ENCODE data around the gene ANKMY1.

Gene ANKMY1

DNA sequence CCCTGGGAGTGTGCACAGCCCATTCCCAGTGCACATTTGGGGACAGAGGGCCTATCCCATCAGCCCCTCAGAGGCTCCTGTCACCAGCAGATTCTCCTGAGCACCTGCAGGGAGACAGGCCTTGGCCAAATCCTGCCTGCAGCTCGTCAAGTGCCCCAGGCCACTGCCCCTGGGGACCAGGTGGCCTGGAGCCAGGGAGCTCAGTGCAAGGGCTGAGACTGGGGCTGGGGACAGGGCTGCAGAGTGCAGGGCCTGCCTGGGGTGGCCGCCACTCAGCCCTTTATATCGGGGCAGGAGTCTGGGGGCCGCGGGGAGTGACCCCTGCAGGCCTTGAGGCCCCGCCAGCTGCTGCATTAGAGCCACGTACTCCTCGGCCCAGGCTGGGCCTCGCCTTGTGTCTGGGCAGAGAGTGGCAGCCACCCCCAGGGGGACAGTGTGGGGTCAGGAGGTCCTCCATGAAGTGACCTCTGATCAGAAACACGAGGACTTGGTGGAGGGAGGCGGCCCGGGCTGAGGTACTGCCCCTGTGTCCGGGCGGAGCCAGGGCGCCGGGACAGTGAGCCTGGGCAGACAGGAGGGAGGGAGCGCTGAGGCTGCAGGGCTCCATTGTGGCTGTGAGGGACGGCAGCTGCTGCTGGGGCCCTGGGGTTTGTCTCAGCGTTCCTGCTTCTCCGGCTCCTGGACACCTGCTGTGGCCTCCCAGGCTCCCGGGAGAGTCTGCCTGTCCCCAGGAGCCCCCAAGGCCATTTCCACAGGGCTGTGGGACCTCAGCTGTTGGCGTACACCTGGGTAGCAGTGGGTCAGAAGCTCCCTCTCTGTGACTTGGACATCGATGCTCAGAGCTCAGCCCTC is 98.2 kb downstream of the ANKMY1 start:
- DNase-seq (ENCODE audit: low spot score): no peak

GRCh38 chr2:240458900-240459391 is 98.8 kb downstream of the ANKMY1 start:
- no peak for DNase-seq (ENCODE audit: low spot score)

DNA sequence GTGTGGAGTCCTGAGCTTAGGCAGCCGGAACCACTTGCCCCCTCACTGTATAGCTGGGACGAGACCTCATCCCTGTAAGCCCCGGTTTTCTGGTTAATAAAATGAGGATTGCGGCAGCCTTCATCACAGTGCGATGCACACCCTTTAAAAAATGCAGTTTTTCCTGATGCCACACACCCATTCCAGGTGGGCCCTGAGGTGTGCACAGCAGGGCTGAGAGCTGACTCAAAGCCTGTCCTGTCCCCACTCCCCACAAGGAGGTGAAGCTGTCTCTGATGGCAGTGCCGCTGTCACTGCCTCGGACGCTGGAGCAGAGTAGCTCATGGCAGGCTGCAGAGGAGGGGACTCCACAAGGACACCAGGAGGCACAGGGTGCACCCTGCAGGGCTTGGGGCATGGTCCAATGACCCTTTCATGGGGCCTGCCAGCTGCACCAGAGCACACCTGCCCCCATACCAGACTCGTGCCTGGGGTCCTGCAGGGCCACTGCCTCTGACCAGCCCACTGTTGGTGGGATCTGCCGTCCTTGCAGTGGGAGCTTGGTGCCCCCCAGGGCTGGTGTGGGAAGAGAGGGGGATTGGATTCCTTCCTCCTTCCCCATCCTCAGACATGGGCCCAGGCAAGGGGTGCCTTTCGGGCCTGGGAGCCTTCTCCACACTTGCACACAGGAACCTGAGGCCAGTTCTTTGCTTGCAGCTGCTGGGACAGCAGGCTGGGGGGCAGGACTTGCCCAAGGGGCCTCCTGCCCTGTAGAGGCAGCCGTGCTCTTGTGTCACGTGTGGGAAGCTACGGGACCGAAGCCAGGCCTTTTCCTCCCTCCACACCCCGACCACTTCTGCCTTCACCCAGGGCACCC is 99.5 kb downstream of the ANKMY1 start:
- no peak for DNase-seq (ENCODE audit: low spot score)

DNA sequence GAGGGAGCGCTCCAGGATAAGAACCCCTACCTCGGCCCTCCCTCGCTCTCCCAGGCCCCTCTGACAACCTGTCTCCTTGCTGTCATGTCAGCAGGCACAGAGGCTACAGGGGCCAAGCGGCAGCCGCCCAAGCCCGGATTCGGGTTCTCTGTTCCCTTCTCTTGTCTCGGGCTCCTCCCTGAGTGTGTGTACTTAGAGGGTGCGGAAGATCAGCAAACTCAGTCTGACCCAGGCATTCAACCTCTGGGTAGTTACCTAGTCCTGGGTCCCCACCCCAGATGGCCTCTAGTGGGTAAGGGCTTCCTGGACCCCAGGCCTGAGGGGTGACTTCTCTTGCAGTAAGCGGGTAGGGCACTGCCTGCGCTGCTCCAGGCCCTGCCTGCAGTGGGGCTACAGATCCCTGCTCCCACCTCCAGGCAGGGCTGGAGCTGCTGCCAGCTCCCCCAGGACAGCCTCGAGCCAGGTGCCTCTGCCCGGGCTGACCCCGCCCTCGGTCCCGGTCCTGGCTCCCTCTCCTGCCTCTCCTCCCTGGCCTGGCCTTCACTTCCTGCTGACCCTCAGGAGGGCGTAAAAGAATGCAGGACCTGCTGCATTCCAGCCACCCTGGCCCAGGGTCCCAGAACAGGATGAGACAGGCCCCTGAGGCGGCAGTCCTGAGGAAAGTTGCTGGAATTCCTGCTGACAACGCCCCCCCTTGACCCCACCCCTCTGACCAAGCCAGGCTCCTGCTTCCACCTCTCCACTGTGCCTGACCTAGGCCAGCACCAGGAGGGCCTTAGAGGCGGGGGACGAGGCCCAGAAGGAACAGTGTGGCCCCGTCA is 100.4 kb downstream of the ANKMY1 start:
- DNase-seq (ENCODE audit: low spot score): no peak

DNA sequence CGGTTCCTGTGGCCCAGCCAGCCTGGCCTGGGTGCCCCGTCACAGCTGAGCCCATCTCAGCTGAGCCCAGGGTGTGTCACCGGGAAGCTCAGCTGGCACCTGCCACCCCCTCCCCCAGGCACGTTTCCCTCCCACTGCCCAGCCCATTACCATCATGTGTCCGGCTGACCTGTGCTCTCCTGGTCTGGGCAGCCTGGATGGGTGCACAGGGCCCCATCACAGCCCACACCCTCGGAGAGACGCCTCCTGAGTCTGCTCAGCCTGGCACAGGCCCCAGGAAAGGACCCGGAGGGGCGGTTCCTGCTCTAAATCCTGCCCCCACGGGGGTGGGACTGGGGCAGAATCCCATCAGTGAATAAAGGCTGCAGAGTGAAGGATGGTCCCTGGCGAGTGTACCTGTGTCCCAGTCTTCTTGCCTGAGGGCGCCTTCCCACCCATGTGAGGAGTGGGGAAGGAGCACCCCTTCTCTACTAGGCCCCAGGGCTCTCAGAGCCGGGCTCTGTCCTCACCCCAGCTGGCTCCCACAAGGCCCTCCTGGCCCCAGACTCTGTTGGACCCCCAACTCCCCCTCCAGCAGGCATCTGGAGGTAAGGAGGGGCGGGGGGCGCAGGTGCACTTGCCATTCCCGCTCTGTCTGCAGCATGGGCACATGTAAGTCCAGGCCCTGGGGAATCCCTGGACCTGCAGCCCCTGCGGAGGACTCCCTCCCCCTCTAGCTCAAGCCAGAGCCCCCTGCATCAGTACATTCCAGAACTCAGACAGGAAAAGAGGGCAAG is 101.2 kb downstream of the ANKMY1 start:
- no peak for DNase-seq (ENCODE audit: low spot score)

DNA sequence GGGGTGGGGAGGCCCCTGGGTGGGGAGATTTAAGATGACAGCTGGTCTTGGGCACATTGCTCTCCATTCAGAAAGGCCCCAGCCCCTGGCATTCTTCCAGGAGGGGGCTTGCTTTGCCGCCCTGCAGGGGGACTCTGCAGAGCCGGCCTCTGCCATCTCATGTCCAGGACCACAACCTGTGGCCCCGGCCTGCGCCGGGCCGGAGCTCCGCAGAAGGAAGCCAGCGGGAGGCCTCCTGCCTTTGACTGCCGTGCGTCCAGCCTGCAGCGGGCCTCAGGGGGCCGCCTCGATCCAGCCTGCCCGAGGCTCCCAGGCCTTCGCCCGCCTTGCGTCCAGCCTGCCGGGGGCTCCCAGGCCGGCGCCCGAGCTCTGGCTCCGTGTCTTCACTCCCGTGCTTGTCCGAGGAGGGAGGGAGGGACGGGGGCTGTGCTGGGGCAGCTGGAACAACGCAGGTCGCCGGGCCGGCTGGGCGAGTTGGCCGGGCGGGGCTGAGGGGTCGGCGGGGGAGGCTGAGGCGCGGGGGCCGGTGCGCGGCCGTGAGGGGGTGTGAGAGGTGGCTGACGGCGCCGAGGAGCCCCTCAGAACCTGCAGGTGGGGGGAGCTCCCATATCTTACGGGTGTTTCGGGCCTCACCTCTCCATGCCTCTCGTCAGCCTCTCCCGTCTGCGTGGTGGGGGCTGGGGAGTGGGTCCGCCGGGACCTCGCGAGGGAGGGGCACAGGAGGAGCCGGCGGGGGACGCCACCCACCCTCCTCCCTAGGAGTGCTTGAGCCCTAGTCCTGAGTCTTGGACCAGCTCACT is 101.9 kb downstream of the ANKMY1 start:
- no peak for DNase-seq (ENCODE audit: low spot score)

DNA sequence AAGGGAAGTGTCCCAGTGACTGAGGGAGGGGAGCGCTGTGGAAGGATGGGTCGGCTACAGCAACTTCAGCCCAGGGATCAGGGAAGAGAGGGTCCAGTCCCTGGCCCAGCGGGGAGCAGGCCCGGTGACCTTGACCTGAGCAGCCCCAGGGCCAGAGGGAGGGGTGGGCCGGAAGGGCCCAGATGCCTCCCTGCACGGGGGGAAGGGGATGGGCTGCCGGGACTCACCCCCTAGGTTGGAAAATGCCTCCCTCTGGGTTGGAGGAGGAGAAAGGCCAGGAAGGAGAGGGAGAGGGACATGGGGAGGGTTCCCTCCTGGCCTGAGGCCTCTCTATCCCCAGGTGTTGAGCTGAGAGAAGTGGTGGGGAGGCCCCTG is 102.5 kb downstream of the ANKMY1 start:
- DNase-seq (ENCODE audit: low spot score): no peak

DNA sequence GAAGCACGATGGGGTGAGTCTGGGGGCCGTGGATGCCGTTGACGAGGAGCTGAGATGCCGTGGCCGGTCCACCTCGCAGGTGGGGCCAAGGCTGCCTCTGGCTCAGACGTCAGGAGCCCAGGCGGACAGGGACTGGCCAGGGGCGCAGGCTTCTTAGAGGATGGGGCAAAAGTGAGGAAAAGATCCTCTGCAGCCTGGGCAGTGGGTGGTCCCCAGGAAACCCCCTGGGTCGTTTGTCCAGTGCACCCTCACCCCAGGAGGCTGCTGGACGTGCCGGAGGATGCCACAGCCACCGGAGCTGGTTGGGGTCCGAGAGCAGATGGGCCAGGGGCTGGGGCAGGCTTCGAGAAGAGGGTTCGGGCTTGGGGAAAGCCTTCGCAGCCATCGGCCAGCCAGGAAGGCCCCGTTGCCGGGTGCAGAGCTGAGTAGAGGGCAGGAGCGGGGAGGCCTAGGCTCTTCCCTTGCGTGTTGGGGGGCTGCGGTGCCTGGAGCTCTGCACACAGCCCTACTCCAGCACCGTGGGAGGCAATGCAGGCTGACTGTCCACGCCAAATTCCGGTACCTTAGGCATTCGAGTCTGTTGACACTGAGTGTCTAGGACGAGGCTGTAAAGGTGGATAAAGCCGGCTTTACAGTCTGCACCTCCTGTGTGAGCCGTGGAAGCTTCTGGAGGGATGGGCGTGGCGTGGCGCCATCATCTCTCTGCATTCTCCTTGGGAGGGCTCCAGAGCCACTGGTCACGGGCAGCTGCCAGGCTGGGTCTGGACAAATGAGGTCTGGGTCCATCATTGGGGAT is 103.5 kb downstream of the ANKMY1 start:
- no peak for DNase-seq (ENCODE audit: low spot score)

DNA sequence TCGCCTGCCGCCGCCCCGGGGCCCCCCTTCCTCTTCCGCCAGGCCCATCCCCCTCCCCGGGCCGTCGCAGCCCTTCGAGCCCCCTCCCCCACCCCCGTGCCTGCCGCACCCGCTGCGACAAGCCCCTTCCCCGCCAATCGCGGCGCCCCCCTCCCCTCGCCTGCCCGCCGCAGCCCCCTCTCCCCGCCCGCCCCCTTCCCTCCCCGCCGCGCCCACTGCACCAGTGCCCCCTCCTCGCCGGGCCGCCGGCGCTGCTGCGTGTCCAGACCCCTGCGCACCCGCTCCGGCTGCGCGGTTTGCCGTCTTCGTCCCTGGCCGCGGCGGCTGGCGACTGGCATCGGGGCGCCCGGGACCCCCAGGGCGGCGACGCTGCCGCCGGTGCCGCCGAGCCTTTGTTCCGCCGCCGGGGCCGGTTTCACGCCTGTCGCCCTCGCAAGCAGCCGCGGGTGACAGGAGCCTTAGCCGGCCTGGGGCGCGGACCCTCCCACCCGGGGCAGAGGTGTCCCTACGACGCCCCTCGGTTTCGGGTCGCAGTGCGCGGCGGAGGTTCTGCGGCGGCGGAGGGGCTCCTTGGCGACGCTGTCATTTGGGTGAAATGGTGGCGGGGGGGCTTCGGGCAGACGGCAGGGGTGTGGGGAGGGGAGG is 104.2 kb downstream of the ANKMY1 start:
- no peak for DNase-seq (ENCODE audit: low spot score)

DNA sequence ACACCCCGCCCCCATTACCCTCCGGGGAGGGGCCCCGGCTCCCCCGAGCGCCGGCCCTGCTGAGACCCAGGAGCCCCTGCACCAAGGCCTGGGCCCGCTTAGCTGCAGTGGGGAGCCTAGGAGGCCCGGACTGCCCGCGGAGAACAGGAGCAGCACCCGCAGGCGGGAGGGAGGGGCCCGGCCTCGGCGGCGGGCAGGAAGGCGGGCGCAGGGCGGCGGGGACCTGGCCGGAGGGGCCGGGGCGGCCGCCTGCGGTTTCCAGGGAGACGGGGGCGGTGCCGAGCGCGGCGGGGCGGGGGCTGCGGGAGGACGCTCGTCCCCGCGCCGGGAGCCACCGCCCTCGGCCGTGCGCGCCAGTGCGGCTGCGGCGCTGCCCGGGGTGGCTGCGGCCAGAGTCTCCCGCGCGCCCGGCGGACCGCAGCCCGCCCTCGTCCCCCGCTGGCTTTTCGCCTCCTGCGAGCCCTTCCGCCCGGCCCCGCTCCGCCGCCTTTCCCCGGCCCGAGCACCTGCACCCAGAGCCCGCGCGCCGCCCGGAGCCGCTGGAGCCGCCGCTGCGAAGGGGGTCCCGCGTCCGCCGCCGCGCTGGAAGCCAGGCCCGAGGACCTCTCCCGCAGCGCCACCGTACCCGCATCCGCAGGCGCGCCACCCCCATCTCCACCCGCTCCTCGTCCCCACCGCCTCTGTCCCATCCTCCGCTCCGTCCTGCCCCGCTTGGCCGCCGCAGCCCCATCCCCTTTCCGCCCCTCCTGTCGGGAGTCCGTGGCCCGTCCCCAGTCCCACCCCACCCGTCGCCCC is 105.1 kb downstream of the ANKMY1 start:
- DNase-seq (ENCODE audit: low spot score): peak; percentile 86

GRCh38 chr2:240451791-240452461 is 105.9 kb downstream of the ANKMY1 start:
- DNase-seq (ENCODE audit: low spot score): no peak

- DNase-seq (ENCODE audit: low spot score): no peak
Measured at GRCh38 chr2:240451108-240451611, 106.6 kb downstream of the ANKMY1 start.

DNA sequence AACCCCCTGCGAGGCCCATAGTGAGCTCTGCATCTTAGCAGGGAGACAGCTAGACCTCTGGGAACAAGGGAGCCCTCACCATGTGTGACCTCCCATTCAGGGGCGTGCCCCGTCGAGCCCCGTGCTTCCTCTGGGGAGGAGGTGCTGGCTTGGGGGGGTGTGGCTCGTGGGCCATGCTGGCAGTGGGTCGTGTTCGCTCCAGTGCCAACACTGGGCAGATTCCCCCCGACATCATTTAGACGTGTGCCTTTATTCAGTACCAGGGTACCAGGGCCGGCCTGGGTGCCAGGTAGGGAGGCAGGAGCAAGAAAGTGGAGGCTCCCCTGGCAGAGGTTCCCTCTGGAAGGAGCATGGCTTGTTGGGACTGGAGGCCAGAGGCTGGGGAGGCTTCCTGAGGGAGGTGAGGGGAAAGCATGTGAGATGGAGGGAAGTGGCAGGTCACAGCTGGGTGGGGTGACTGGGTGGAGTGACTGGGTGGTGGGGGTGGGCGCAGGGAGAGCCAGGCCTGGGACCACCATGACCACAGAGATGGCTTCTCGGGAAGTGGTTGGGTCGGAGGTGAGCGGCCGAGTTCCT is 107.2 kb downstream of the ANKMY1 start:
- no peak for DNase-seq (ENCODE audit: low spot score)

- no peak for DNase-seq (ENCODE audit: low spot score)
Measured at GRCh38 chr2:240449764-240450531, 107.8 kb downstream of the ANKMY1 start.

DNA sequence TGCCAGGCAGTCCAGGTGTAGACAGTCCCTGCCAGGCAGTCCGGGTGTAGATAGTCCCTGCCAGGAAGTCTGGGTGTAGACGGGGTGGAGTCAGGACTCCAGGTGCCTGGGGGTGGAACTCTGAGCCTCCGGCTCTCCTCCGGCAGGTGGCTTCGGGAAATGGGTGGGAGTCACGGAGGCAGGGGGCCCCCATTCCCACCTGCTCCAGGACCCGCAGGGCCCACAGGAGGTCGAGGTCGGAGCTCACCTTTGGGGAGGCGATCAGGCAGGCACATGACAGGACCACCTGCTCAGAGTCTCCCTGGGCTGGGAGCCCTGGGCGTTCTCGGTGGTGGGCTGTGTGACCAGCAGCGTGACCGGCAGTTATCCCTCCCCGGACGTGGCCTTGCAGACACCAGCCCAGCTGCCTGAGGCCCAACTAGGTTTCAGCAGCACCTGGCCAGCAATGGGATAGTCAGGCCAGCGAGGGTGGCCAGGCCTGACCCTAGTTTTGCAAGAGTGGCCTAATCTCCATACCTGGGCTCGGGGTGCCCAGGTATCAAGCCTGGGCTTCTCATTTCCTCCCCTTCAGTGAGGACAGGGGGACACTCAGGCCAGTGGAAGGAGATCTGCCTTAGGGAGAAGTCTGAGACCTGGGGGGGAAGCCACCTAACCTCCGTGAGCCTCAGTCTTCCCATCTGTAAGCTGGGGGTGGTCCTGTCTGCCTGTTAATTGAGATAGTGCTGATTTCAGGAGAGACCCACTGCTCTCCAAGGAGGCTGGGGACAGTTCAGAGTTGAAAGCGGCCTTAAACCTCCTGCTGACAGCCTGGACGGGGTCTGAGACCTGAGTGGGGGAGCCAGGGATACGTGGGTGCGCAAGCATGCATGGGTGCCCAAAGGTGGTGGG is 109.2 kb downstream of the ANKMY1 start:
- DNase-seq (ENCODE audit: low spot score): no peak

Measured in AG08395 (cell line).